Hepatocyte (in vitro differentiated cells): ENCODE measurements around the gene SKAP1. TPM values are rescaled to one million over a fixed set of nuclear protein-coding genes. Genes with fewer than 3 reads are reported as not detected.

Experiments
- DNase-seq: peaks from one replicate; pipeline ENCODE4 v3.0.0-alpha.2; 2016; ENCODE audit warnings: low spot score
- H2AFZ ChIP-seq: fragments of 200-600 bp; sonication (generic); 2 replicates; pipeline ENCODE4 v1.6.0; 2016; ENCODE audit warnings: antibody characterized with exemption, mild to moderate bottlenecking
- H3K27ac ChIP-seq: fragments of 200-600 bp; sonication (generic); 2 replicates; pipeline ENCODE4 v1.5.1; 2016; ENCODE audit warnings: mild to moderate bottlenecking
- H3K27me3 ChIP-seq: fragments of 200-600 bp; sonication (generic); 2 replicates; pipeline ENCODE4 v1.6.1; 2016
- H3K36me3 ChIP-seq: fragments of 200-600 bp; sonication (generic); replicated peaks from 2 replicates; pipeline ENCODE4 v1.5.1; 2016; ENCODE audit warnings: low read depth; ENCODE audit not compliant: insufficient read depth
- H3K4me1 ChIP-seq: fragments of 200-600 bp; sonication (generic); 2 replicates; pipeline ENCODE4 v1.5.1; 2016; ENCODE audit warnings: mild to moderate bottlenecking, moderate library complexity; ENCODE audit not compliant: insufficient read depth
- H3K4me2 ChIP-seq: fragments of 200-600 bp; sonication (generic); 2 replicates; pipeline ENCODE4 v1.6.0; 2016
- H3K4me3 ChIP-seq: fragments of 200-600 bp; sonication (generic); 2 replicates; pipeline ENCODE4 v1.5.1; 2016; ENCODE audit warnings: mild to moderate bottlenecking
- H3K79me2 ChIP-seq: fragments of 200-600 bp; sonication (generic); 2 replicates; pipeline ENCODE4 v1.6.0; 2017; ENCODE audit warnings: mild to moderate bottlenecking
- H3K9me2 ChIP-seq: fragments of 200-600 bp; sonication (generic); replicated peaks from 2 replicates; pipeline ENCODE4 v1.6.0; 2017; ENCODE audit warnings: mild to moderate bottlenecking; ENCODE audit not compliant: insufficient read depth
- H3K9me3 ChIP-seq: fragments of 200-600 bp; sonication (generic); 2 replicates; pipeline ENCODE4 v1.5.1; 2016; ENCODE audit warnings: low read depth, mild to moderate bottlenecking
- H4K20me1 ChIP-seq: fragments of 200-600 bp; sonication (generic); 2 replicates; pipeline ENCODE4 v1.6.0; 2016; ENCODE audit warnings: mild to moderate bottlenecking; ENCODE audit not compliant: insufficient read depth, poor library complexity, severe bottlenecking
- CTCF ChIP-seq: fragments of 200-600 bp; sonication (generic); IDR thresholded peaks from 2 replicates; pipeline ENCODE4 v1.5.1; 2016; ENCODE audit warnings: antibody characterized with exemption, mild to moderate bottlenecking; ENCODE audit not compliant: poor library complexity
- EZH2 ChIP-seq: fragments of 200-600 bp; sonication (generic); IDR thresholded peaks from 2 replicates; pipeline ENCODE4 v1.6.1; 2016; ENCODE audit warnings: antibody characterized with exemption, mild to moderate bottlenecking, borderline replicate concordance
- EZH2phosphoT487 ChIP-seq: fragments of 200-600 bp; sonication (generic); IDR thresholded peaks from one replicate; pipeline ENCODE4 v1.6.1; 2018; ENCODE audit warnings: antibody characterized with exemption, mild to moderate bottlenecking, low read depth, moderate library complexity; ENCODE audit not compliant: unreplicated experiment, severe bottlenecking
- WGBS: methylation state at CpG from one replicate; pipeline ENCODE4 v1.1.6; 2016; ENCODE audit warnings: low lambda C conversion rate; ENCODE audit errors: missing lambda C conversion rate; 5-methylcytosine and 5-hydroxymethylcytosine counted together
- polyA plus RNA-seq: library from polyadenylated mRNA; unstranded; fragments of >200 nt; fragmentation: Nextera tagmentation; extraction: Ambion mirVana; gene quantifications from 2 replicates; pipeline ENCODE4 v1.2.1, GENCODE V29; 2016
- total RNA-seq: library from RNA; depleted of rRNA; stranded (reverse); fragments of >200 nt; gene quantifications from 2 replicates; pipeline ENCODE4 v1.2.3, GENCODE V29; 2014

The SKAP1 gene
- total and polyA plus RNA-seq, 2 experiments from 2014 or later: 1.4 to 3.0 TPM

- no peaks in the 10 kb centered on the region for H3K4me1 ChIP-seq
- no peak overlapping the region for H3K27ac ChIP-seq
- H2AFZ ChIP-seq: no peak overlapping the region
- no peaks in the 10 kb centered on the region for H3K9me3 ChIP-seq
- no peaks in the 10 kb centered on the region for H4K20me1 ChIP-seq
- H3K4me2 ChIP-seq: no peak overlapping the region
- WGBS: 69% methylated on average over 3 of the region's 3 CpGs
- no peaks in the 10 kb centered on the region for H3K9me2 ChIP-seq
- H3K79me2 ChIP-seq: no peaks in the 10 kb centered on the region
- H3K36me3 ChIP-seq: no peaks in the 10 kb centered on the region
- H3K4me3 ChIP-seq: no peak overlapping the region
- no peak for DNase-seq
- peaks cover 31% of the 10 kb centered on the region for H3K27me3 ChIP-seq
- TF ChIP-seq EZH2 (no peak), CTCF (no peak), EZH2phosphoT487 (no peak)
Observed at GRCh38 chr17:48330421-48330820, 99.6 kb downstream of the SKAP1 start.

- no peak overlapping the region for H3K27ac ChIP-seq
- H3K9me3 ChIP-seq: no peaks in the 10 kb centered on the region
- 77% methylated on average over 1 of the region's 1 CpG for WGBS
- no peaks in the 10 kb centered on the region for H3K36me3 ChIP-seq
- H4K20me1 ChIP-seq: no peaks in the 10 kb centered on the region
- no peaks in the 10 kb centered on the region for H3K79me2 ChIP-seq
- peaks cover 31% of the 10 kb centered on the region for H3K27me3 ChIP-seq
- no peak overlapping the region for H3K4me2 ChIP-seq
- DNase-seq: no peak
- no peak overlapping the region for H2AFZ ChIP-seq
- TF ChIP-seq EZH2phosphoT487 (no peak), CTCF (no peak), EZH2 (no peak)
- no peaks in the 10 kb centered on the region for H3K9me2 ChIP-seq
- no peak overlapping the region for H3K4me3 ChIP-seq
- H3K4me1 ChIP-seq: no peaks in the 10 kb centered on the region
Observed at GRCh38 chr17:48328457-48328856, 101.6 kb downstream of the SKAP1 start.

GRCh38 chr17:48326310-48326709, 103.7 kb downstream of the SKAP1 start:
- 66% methylated on average over 2 of the region's 2 CpGs for WGBS
- Histone ChIP-seq H3K9me2 (no peaks in the 10 kb centered on the region), H3K27ac (no peak overlapping the region), H3K4me3 (no peak overlapping the region), H3K4me2 (no peak overlapping the region), H2AFZ (no peak overlapping the region), H3K79me2 (no peaks in the 10 kb centered on the region), H4K20me1 (no peaks in the 10 kb centered on the region), H3K27me3 (peaks cover 25% of the 10 kb centered on the region), H3K4me1 (no peaks in the 10 kb centered on the region), H3K36me3 (no peaks in the 10 kb centered on the region), H3K9me3 (no peaks in the 10 kb centered on the region)
- TF ChIP-seq EZH2 (no peak), CTCF (no peak), EZH2phosphoT487 (no peak)
- no peak for DNase-seq

- Histone ChIP-seq H3K9me2 (no peaks in the 10 kb centered on the region), H3K27ac (no peak overlapping the region), H3K4me2 (no peak overlapping the region), H3K36me3 (no peaks in the 10 kb centered on the region), H3K9me3 (no peaks in the 10 kb centered on the region), H3K27me3 (peaks cover 9% of the 10 kb centered on the region), H2AFZ (no peak overlapping the region), H3K4me1 (no peaks in the 10 kb centered on the region), H4K20me1 (no peaks in the 10 kb centered on the region), H3K79me2 (no peaks in the 10 kb centered on the region), H3K4me3 (no peak overlapping the region)
- TF ChIP-seq CTCF (no peak), EZH2 (no peak), EZH2phosphoT487 (no peak)
- no peak for DNase-seq
Observed at GRCh38 chr17:48322060-48322459, 108.0 kb downstream of the SKAP1 start.
